Activated B cell treated with CpG ODN at 0.5 μM for 24 hours (primary cell): ENCODE results near the gene FKTN. TPM values are rescaled to one million over a fixed set of nuclear protein-coding genes. Genes with fewer than 3 reads are reported as not detected.

ENCODE experiments used
- ATAC-seq: fragments of 200-7000 bp; cut with Tn5 transposase; one replicate; pipeline ENCODE4 v1.10.0; 2021; ENCODE audit warnings: low read depth, mild to moderate bottlenecking, moderate library complexity
- CTCF ChIA-PET: fragments of 350-600 bp; sonication (Branson Sonifier 250); formaldehyde crosslinking; loops from one replicate; lab custom pipeline; 2021; ENCODE audit warnings: antibody characterized with exemption; lab: Charles Lee
- POLR2A ChIA-PET: fragments of 350-600 bp; sonication (Branson Sonifier 250); formaldehyde crosslinking; loops from one replicate; lab custom pipeline; 2021; ENCODE audit warnings: antibody characterized with exemption; lab: Charles Lee
- DNase-seq: peaks from one replicate; pipeline ENCODE4 v3.0.0; 2022
- H3K27ac Mint-ChIP-seq: one replicate; pipeline ENCODE4 v1.8.0; 2020; ENCODE audit warnings: mixed read lengths
- H3K27me3 Mint-ChIP-seq: one replicate; pipeline ENCODE4 v1.8.0; 2021; ENCODE audit warnings: mixed read lengths
- H3K36me3 Mint-ChIP-seq: one replicate; pipeline ENCODE4 v1.8.0; 2021; ENCODE audit warnings: low read depth, mixed read lengths
- H3K4me1 Mint-ChIP-seq: one replicate; pipeline ENCODE4 v1.8.0; 2021; ENCODE audit warnings: mixed read lengths
- H3K4me3 Mint-ChIP-seq: one replicate; pipeline ENCODE4 v1.8.0; 2020; ENCODE audit warnings: mild to moderate bottlenecking, mixed read lengths
- H3K9me3 Mint-ChIP-seq: one replicate; pipeline ENCODE4 v1.8.0; 2020; ENCODE audit warnings: mixed read lengths
- CTCF ChIP-seq: fragments of 200-600 bp; IDR thresholded peaks from one replicate; pipeline ENCODE4 v1.8.0; 2022; ENCODE audit warnings: antibody characterized with exemption, mild to moderate bottlenecking
- intact Hi-C: fragments of 100-400 bp; cut with micrococcal nuclease; formaldehyde crosslinking; loops from one replicate; pipeline ENCODE4 v1.15.1; 2024
- total RNA-seq: library from RNA; stranded (reverse); gene quantifications from 2 replicates; pipeline ENCODE4 v1.2.3, GENCODE V29; 2022

FKTN gene
- total RNA-seq, 1 donor from 2014 or later: 17.5 TPM

- Mint-ChIP-seq H3K27ac (no peak overlapping the region), H3K9me3 (no peaks in the 10 kb centered on the region), H3K4me3 (no peak overlapping the region), H3K27me3 (no peaks in the 10 kb centered on the region), H3K36me3 (peaks cover 15% of the 10 kb centered on the region), H3K4me1 (no peaks in the 10 kb centered on the region)
- CTCF ChIA-PET: no interaction called here
- POLR2A ChIA-PET: no interaction called here
- TF ChIP-seq CTCF: no peak
- intact Hi-C loops: no loop called here
- DNase-seq (no peak), ATAC-seq (no peak)
Observed at GRCh38 chr9:105621001-105621400, 63.1 kb downstream of the FKTN start.

- CTCF ChIA-PET: interaction anchor here (1.1 kb wide), 1 partner anchor 93 kb away, joined by 3 read pairs; no protein-coding TSS in a partner anchor
- no peak overlapping the region for H3K27ac Mint-ChIP-seq
- TF ChIP-seq CTCF: no peak
- H3K9me3 Mint-ChIP-seq: peaks cover 2% of the 10 kb centered on the region
- no peaks in the 10 kb centered on the region for H3K27me3 Mint-ChIP-seq
- H3K4me1 Mint-ChIP-seq: no peaks in the 10 kb centered on the region
- ATAC-seq (no peak), DNase-seq (no peak)
- H3K4me3 Mint-ChIP-seq: no peak overlapping the region
- H3K36me3 Mint-ChIP-seq: peaks cover 19% of the 10 kb centered on the region
- intact Hi-C loops: no loop called here
- POLR2A ChIA-PET: no interaction called here
Observed at GRCh38 chr9:105625088-105625487, 67.2 kb downstream of the FKTN start.

- Mint-ChIP-seq H3K36me3 (peaks cover 27% of the 10 kb centered on the region), H3K27me3 (no peaks in the 10 kb centered on the region), H3K4me1 (no peaks in the 10 kb centered on the region), H3K27ac (no peak overlapping the region), H3K4me3 (no peak overlapping the region), H3K9me3 (peaks cover 2% of the 10 kb centered on the region)
- intact Hi-C loops: no loop called here
- no peak for TF ChIP-seq CTCF
- ATAC-seq (no peak), DNase-seq (no peak)
- ChIA-PET CTCF (no interaction called here), POLR2A (no interaction called here)
Observed at GRCh38 chr9:105632807-105633206, 74.9 kb downstream of the FKTN start.

- intact Hi-C loops: no loop called here
- Mint-ChIP-seq H3K4me3 (no peak overlapping the region), H3K4me1 (no peaks in the 10 kb centered on the region), H3K9me3 (peaks cover 2% of the 10 kb centered on the region), H3K36me3 (peaks cover 24% of the 10 kb centered on the region), H3K27me3 (no peaks in the 10 kb centered on the region), H3K27ac (no peak overlapping the region)
- DNase-seq (no peak), ATAC-seq (no peak)
- TF ChIP-seq CTCF: no peak
- CTCF ChIA-PET: no interaction called here
- POLR2A ChIA-PET: no interaction called here
Observed at GRCh38 chr9:105633411-105633810, 75.5 kb downstream of the FKTN start.

GRCh38 chr9:105636331-105636730 is 78.4 kb downstream of the FKTN start:
- H3K4me1 Mint-ChIP-seq: no peaks in the 10 kb centered on the region
- DNase-seq: no peak
- no peak for ATAC-seq
- no peaks in the 10 kb centered on the region for H3K27me3 Mint-ChIP-seq
- H3K36me3 Mint-ChIP-seq: peaks cover 35% of the 10 kb centered on the region
- TF ChIP-seq CTCF: no peak
- no peaks in the 10 kb centered on the region for H3K9me3 Mint-ChIP-seq
- CTCF ChIA-PET: interaction anchor here (2.0 to 3.4 kb wide), 2 partner anchors 82 to 84 kb away, joined by 9 read pairs; no protein-coding TSS in a partner anchor
- H3K4me3 Mint-ChIP-seq: no peak overlapping the region
- H3K27ac Mint-ChIP-seq: no peak overlapping the region
- POLR2A ChIA-PET: no interaction called here
- intact Hi-C loops: no loop called here
